GM12878 (cell line): ENCODE data around the gene FEM1B. TPM values are rescaled to one million over a fixed set of nuclear protein-coding genes. Genes with fewer than 3 reads are reported as not detected.
A peak's percentile ranks its signal among the peaks of the same experiment; 100 is the strongest.

Experiments
- CREM ChIP-seq: IDR thresholded peaks from 2 replicates; pipeline ENCODE4 v1.6.1; 2014; ENCODE audit warnings: antibody characterized with exemption, low read depth
- DPF2 ChIP-seq: fragments of 450-650 bp; IDR thresholded peaks from 2 replicates; pipeline ENCODE4 v1.6.1; 2017; ENCODE audit warnings: mild to moderate bottlenecking
- EED ChIP-seq: sonication (generic); IDR thresholded peaks from 2 replicates; pipeline ENCODE4 v1.6.1; 2016; ENCODE audit warnings: antibody characterized with exemption, low read depth
- EGR1 ChIP-seq, 2 experiments: IDR thresholded peaks; 1 replicate in 1 of 2; 2 replicates in 1 of 2; pipeline ENCODE4 v1.6.1; 2011 to 2012; ENCODE audit warnings: low read depth in 2 of 2, low read length in 2 of 2, borderline replicate concordance in 1 of 2, mild to moderate bottlenecking in 1 of 2, moderate library complexity in 1 of 2
- ELK1 ChIP-seq: IDR thresholded peaks from 2 replicates; pipeline ENCODE4 v1.6.1; 2012; ENCODE audit warnings: low read depth, low read length, improper control_type of control experiment
- FOXK2 ChIP-seq: fragments of 450-650 bp; IDR thresholded peaks from 2 replicates; pipeline ENCODE4 v1.6.1; 2017; ENCODE audit warnings: mild to moderate bottlenecking, moderate library complexity
- FOXM1 ChIP-seq: IDR thresholded peaks from 2 replicates; pipeline ENCODE4 v1.6.1; 2012; ENCODE audit warnings: low read depth, mild to moderate bottlenecking, inconsistent platforms, low read length, moderate library complexity
- HCFC1 ChIP-seq: fragments of 150-350 bp; IDR thresholded peaks from 2 replicates; pipeline ENCODE4 v1.6.1; 2014; ENCODE audit warnings: low read length
- JUND ChIP-seq: IDR thresholded peaks from 2 replicates; pipeline ENCODE4 v1.6.1; 2012; ENCODE audit warnings: low read depth, mild to moderate bottlenecking, low read length, improper control_type of control experiment, moderate library complexity
- KDM1A ChIP-seq: fragments of 200-600 bp; sonication (generic); IDR thresholded peaks from 2 replicates; pipeline ENCODE4 v1.6.1; 2016; ENCODE audit warnings: borderline replicate concordance
- MEF2A ChIP-seq: IDR thresholded peaks from 2 replicates; pipeline ENCODE4 v1.6.1; 2011; ENCODE audit warnings: low read depth, mild to moderate bottlenecking, low read length, moderate library complexity; ENCODE audit not compliant: insufficient read depth
- MTA2 ChIP-seq: fragments of 450-650 bp; IDR thresholded peaks from 2 replicates; pipeline ENCODE4 v1.6.1; 2016; ENCODE audit warnings: low read depth, mild to moderate bottlenecking, moderate library complexity
- NBN ChIP-seq: fragments of 450-650 bp; IDR thresholded peaks from 2 replicates; pipeline ENCODE4 v1.6.1; 2016
- NFIC ChIP-seq: IDR thresholded peaks from 2 replicates; pipeline ENCODE4 v1.6.1; 2012; ENCODE audit warnings: low read depth, mild to moderate bottlenecking, inconsistent platforms, low read length, moderate library complexity
- PAX5 ChIP-seq: IDR thresholded peaks from 2 replicates; pipeline ENCODE4 v1.6.1; 2011; ENCODE audit warnings: low read depth, low read length, borderline replicate concordance
- PML ChIP-seq: IDR thresholded peaks from 2 replicates; pipeline ENCODE4 v1.6.1; 2012; ENCODE audit warnings: low read length, inconsistent platforms
- POLR2AphosphoS5 ChIP-seq: IDR thresholded peaks from 2 replicates; pipeline ENCODE4 v1.6.1; 2011; ENCODE audit warnings: mild to moderate bottlenecking, low read length, inconsistent platforms
- RAD51 ChIP-seq: fragments of 450-650 bp; IDR thresholded peaks from 2 replicates; pipeline ENCODE4 v1.6.1; 2016; ENCODE audit warnings: moderate library complexity, mild to moderate bottlenecking, inconsistent platforms
- RBBP5 ChIP-seq: fragments of 200-600 bp; sonication (generic); conservative IDR thresholded peaks from 2 replicates; pipeline ENCODE4 v1.6.1; 2016
- SIN3A ChIP-seq: IDR thresholded peaks from 2 replicates; pipeline ENCODE4 v1.6.1; 2012; ENCODE audit warnings: low read depth, low read length, improper control_type of control experiment
- SP1 ChIP-seq: IDR thresholded peaks from one replicate; pipeline ENCODE4 v1.6.1; 2011; ENCODE audit warnings: low read depth, low read length
- TCF3 ChIP-seq: IDR thresholded peaks from 2 replicates; pipeline ENCODE4 v1.6.1; 2012; ENCODE audit warnings: low read depth, mild to moderate bottlenecking, low read length, borderline replicate concordance; ENCODE audit not compliant: insufficient read depth
- YY1 ChIP-seq: IDR thresholded peaks from 2 replicates; pipeline ENCODE4 v1.6.1; 2011; ENCODE audit warnings: low read depth, mild to moderate bottlenecking, low read length
- ZBTB11 ChIP-seq: fragments of 450-650 bp; formaldehyde crosslinking; IDR thresholded peaks from 2 replicates; pipeline ENCODE4 v1.5.0; 2022; ENCODE audit warnings: mild to moderate bottlenecking, missing genetic modification characterization
- ZNF207 ChIP-seq: fragments of 450-650 bp; IDR thresholded peaks from 2 replicates; pipeline ENCODE4 v1.6.1; 2014; ENCODE audit warnings: antibody characterized with exemption, mild to moderate bottlenecking, borderline replicate concordance
- ZNF687 ChIP-seq: fragments of 450-650 bp; IDR thresholded peaks from 2 replicates; pipeline ENCODE4 v1.6.1; 2017; ENCODE audit warnings: mild to moderate bottlenecking, moderate library complexity
- polyA plus RNA-seq, 11 experiments: library from polyadenylated mRNA; depleted of rRNA in 4 of 11; unstranded in 6 of 11; stranded (reverse) in 5 of 11; fragments of >200 nt; fragmentation: Nextera tagmentation in 4 of 11; fragmentation: Illumina TruSeq in 1 of 11; extraction: Ambion mirVana in 4 of 11; extraction: Trizol in 1 of 11; gene quantifications; 1 replicate in 1 of 11; 2 replicates in 10 of 11; pipeline versions ENCODE4 v1.2.1 to v1.2.3, GENCODE V29; 2011 to 2016; ENCODE audit warnings: inconsistent platforms in 2 of 11, missing spikeins in 2 of 11, low read depth in 1 of 11
- total RNA-seq, 4 experiments: library from RNA; depleted of rRNA in 3 of 4; stranded (reverse); fragments of >200 nt in 3 of 4; fragmentation: Illumina TruSeq in 1 of 4; extraction: Trizol in 1 of 4; gene quantifications; 2 replicates each; pipeline versions ENCODE4 v1.2.1 to v1.2.3, GENCODE V29; 2013 to 2021

FEM1B gene
- total and polyA plus RNA-seq, 10 of the 15 experiments (the other 5 are each of a cell fraction or from before 2014, with no cell fraction given), result 5.5 to 61.1 (median 18.2) TPM

GRCh38 chr15:68298882-68299381, 21.4 kb downstream of the FEM1B start (continued):
- TF ChIP-seq ZNF207, result no peak
- 0 out of 2 replicates have a peak, but pooled peaks have one; percentile 38 for TF ChIP-seq NBN
- TF ChIP-seq ZBTB11 (CRISPR knock-in tag), result no peak
- 0 out of 2 replicates have a peak, but pooled peaks have one; percentile 31 for TF ChIP-seq RAD51
- TF ChIP-seq KDM1A, result no peak
- TF ChIP-seq JUND, result no peak
- TF ChIP-seq ELK1, result no peak
- TF ChIP-seq MTA2, result peak; percentile 39
- no peak for TF ChIP-seq RBBP5
- TF ChIP-seq HCFC1, result no peak
- 0 out of 2 replicates have a peak, but pooled peaks have one; percentile 39 for TF ChIP-seq SIN3A
- no peak for TF ChIP-seq PML
- no peak; the same call in 1 of the 2 replicates for TF ChIP-seq FOXM1
- no peak for TF ChIP-seq POLR2AphosphoS5
- TF ChIP-seq CREM, result no peak
- no peak for TF ChIP-seq EGR1 (IDR thresholded peaks at IDR 0.05; ENCODE audit: borderline replicate concordance in 1 of 2, low read depth in 2 of 2, low read length in 2 of 2)
- peak; percentile 73 for TF ChIP-seq MEF2A
- TF ChIP-seq YY1, result no peak
- peak; percentile 26 for TF ChIP-seq SP1
- no peak for TF ChIP-seq TCF3
- peak; percentile 66 for TF ChIP-seq ZNF687
- no peak for TF ChIP-seq FOXK2
- TF ChIP-seq PAX5, result no peak
- TF ChIP-seq DPF2, result no peak; the same call in 1 of the 2 replicates
- peak; percentile 56; the same call in 1 of the 2 replicates for TF ChIP-seq NFIC
- TF ChIP-seq EED, result no peak
